Trophoblast cell (in vitro differentiated cells and primary cell): ENCODE measurements around the gene TESMIN.

Experiments
- DNase-seq, 2 donors: peaks; one replicate each; pipeline ENCODE4 v3.0.0-alpha.2; 2016
- H2AFZ ChIP-seq: 2 replicates; pipeline ENCODE4 v1.6.1; 2013; ENCODE audit warnings: low read length, moderate library complexity, mild to moderate bottlenecking; ENCODE audit not compliant: insufficient read depth, poor library complexity
- H2AK5ac ChIP-seq: 2 replicates; pipeline ENCODE4 v1.6.1; 2013; ENCODE audit warnings: mild to moderate bottlenecking, low read length
- H2BK120ac ChIP-seq: 2 replicates; pipeline ENCODE4 v1.6.1; 2013; ENCODE audit warnings: low read length, mild to moderate bottlenecking, moderate library complexity; ENCODE audit not compliant: insufficient read depth, poor library complexity
- H2BK12ac ChIP-seq: 2 replicates; pipeline ENCODE4 v1.6.1; 2013; ENCODE audit warnings: mild to moderate bottlenecking, low read length, moderate library complexity
- H2BK5ac ChIP-seq: 2 replicates; pipeline ENCODE4 v1.6.1; 2013; ENCODE audit warnings: low read length, low read depth, moderate library complexity, mild to moderate bottlenecking; ENCODE audit not compliant: poor library complexity
- H3K14ac ChIP-seq: 2 replicates; pipeline ENCODE4 v1.6.1; 2013; ENCODE audit warnings: mild to moderate bottlenecking, low read length
- H3K18ac ChIP-seq: 2 replicates; pipeline ENCODE4 v1.6.1; 2013; ENCODE audit warnings: mild to moderate bottlenecking, low read length
- H3K23ac ChIP-seq: 2 replicates; pipeline ENCODE4 v1.6.1; 2013; ENCODE audit warnings: low read length
- H3K27ac ChIP-seq: 2 replicates; pipeline ENCODE4 v1.5.1; 2013; ENCODE audit warnings: low read depth, mild to moderate bottlenecking, inconsistent platforms, low read length, moderate library complexity
- H3K27me3 ChIP-seq: 2 replicates; pipeline ENCODE4 v1.6.1; 2013; ENCODE audit warnings: inconsistent platforms, mild to moderate bottlenecking, low read length, moderate library complexity; ENCODE audit not compliant: insufficient read depth
- H3K36me3 ChIP-seq, 2 experiments: 1 replicate in 1 of 2; 2 replicates in 1 of 2; pipeline ENCODE4 v1.6.1; 2013; ENCODE audit warnings: low read length in 2 of 2, mild to moderate bottlenecking in 2 of 2, moderate library complexity in 1 of 2; ENCODE audit not compliant: insufficient read depth in 2 of 2, control insufficient read depth in 1 of 2
- H3K4ac ChIP-seq: 2 replicates; pipeline ENCODE4 v1.6.1; 2013; ENCODE audit warnings: low read depth, mild to moderate bottlenecking, low read length, moderate library complexity
- H3K4me1 ChIP-seq, 2 experiments: 1 replicate in 1 of 2; 2 replicates in 1 of 2; pipeline ENCODE4 v1.6.1; 2013; ENCODE audit warnings: low read length in 2 of 2, mild to moderate bottlenecking in 2 of 2, moderate library complexity in 1 of 2; ENCODE audit not compliant: insufficient read depth in 2 of 2, control insufficient read depth in 1 of 2
- H3K4me2 ChIP-seq: 2 replicates; pipeline ENCODE4 v1.6.1; 2013; ENCODE audit warnings: inconsistent platforms, mild to moderate bottlenecking, low read length, moderate library complexity
- H3K4me3 ChIP-seq: 2 replicates; pipeline ENCODE4 v1.5.1; 2013; ENCODE audit warnings: mild to moderate bottlenecking, low read depth, low read length, inconsistent platforms
- H3K79me1 ChIP-seq: one replicate; pipeline ENCODE4 v1.6.1; 2013; ENCODE audit warnings: low read length
- H3K79me2 ChIP-seq: 2 replicates; pipeline ENCODE4 v1.6.1; 2013; ENCODE audit warnings: low read length, mild to moderate bottlenecking; ENCODE audit not compliant: control insufficient read depth, insufficient read depth, poor library complexity
- H3K9ac ChIP-seq: 2 replicates; pipeline ENCODE4 v1.6.1; 2013; ENCODE audit warnings: mild to moderate bottlenecking, low read length
- H3K9me3 ChIP-seq: 2 replicates; pipeline ENCODE4 v1.6.1; 2013; ENCODE audit warnings: low read depth, mild to moderate bottlenecking, control low read depth, inconsistent platforms, low read length; ENCODE audit not compliant: insufficient read depth
- H4K12ac ChIP-seq: 2 replicates; pipeline ENCODE4 v1.6.1; 2013; ENCODE audit warnings: low read depth, mild to moderate bottlenecking, low read length, moderate library complexity
- H4K8ac ChIP-seq: 2 replicates; pipeline ENCODE4 v1.6.1; 2013; ENCODE audit warnings: low read depth, mild to moderate bottlenecking, low read length, moderate library complexity
- H4K91ac ChIP-seq: one replicate; pipeline ENCODE4 v1.6.1; 2013; ENCODE audit warnings: low read depth, mild to moderate bottlenecking, low read length, moderate library complexity
- WGBS: extraction: QIAGEN DNeasy Blood & Tissue Kit; methylation state at CpG from one replicate; pipeline ENCODE4 v1.1.7; 2013; ENCODE audit warnings: missing lambda C conversion rate; ENCODE audit not compliant: insufficient read length, insufficient coverage; ENCODE audit errors: extremely low coverage; 5-methylcytosine and 5-hydroxymethylcytosine counted together

Gene TESMIN

DNA sequence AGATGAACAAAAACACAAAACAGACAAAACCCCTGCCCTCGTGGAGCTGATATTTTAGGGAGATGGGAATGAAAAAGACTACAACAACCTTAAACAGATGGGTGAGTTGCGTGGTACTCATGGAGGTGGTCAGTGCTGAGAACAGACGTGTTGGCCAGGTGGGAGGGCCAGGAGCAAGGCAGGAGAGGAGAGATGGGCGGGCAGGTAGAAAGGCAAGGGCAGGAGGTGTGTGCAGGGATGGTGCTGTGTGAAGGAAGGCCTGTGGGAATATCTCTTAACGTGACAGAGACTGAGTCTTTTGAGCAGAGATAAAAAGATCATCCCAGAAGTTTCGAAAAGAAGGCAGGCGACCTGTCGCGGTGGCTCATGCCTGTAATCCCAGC, 59.9 kb downstream of the TESMIN start:
- H3K9me3 ChIP-seq = no peaks in the 10 kb centered on the region
- H3K4me3 ChIP-seq = no peak overlapping the region
- H3K27me3 ChIP-seq = no peaks in the 10 kb centered on the region
- no peak overlapping the region for H2BK120ac ChIP-seq
- H3K4ac ChIP-seq = no peak overlapping the region
- no peak overlapping the region for H4K8ac ChIP-seq
- H2BK5ac ChIP-seq = no peak overlapping the region
- no peak overlapping the region for H3K14ac ChIP-seq
- H3K4me1 ChIP-seq = no peaks in the 10 kb centered on the region
- DNase-seq = no peak
- no peak overlapping the region for H2AFZ ChIP-seq
- no peaks in the 10 kb centered on the region for H3K79me2 ChIP-seq
- H3K36me3 ChIP-seq = no peaks in the 10 kb centered on the region
- no peak overlapping the region for H3K4me2 ChIP-seq
- no peak overlapping the region for H2AK5ac ChIP-seq
- H3K9ac ChIP-seq = no peak overlapping the region
- no peak overlapping the region for H4K12ac ChIP-seq
- H2BK12ac ChIP-seq = no peak overlapping the region
- no peak overlapping the region for H3K27ac ChIP-seq
- no peak overlapping the region for H4K91ac ChIP-seq
- no peak overlapping the region for H3K18ac ChIP-seq
- WGBS = no CpG with 5 or more reads among the region's 9 CpGs
- H3K23ac ChIP-seq = no peak overlapping the region
- H3K79me1 ChIP-seq = no peaks in the 10 kb centered on the region

DNA sequence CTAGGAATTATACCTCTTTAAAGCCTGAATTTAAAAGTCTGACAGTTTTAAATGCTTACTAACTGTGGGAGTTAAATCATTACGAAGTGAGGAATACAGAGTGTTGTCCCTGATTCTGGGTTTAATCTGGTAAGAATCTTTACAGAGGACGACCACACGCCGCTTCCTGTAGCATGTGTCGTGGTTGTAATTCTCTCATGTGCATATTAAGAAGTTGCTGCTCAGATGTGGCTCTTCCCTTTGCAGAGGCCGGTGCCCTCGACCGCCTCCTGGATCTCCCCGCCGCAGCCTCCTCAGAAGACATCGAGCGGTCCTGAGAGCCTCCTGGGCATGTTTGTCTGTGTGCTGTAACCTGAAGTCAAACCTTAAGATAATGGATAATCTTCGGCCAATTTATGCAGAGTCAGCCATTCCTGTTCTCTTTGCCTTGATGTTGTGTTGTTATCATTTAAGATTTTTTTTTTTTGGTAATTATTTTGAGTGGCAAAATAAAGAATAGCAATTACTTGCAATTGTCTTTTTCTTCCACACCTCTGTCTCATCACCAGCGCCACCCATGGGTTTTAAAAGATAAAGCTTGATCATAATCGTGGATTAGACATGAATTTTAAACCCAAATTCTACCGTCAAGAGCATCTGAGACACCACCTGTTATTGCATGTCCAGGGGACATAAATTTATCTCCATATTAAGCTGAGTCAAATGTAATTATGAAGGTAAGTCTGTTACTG, 60.5 kb downstream of the TESMIN start:
- H4K91ac ChIP-seq = no peak overlapping the region
- no peak for DNase-seq

DNA sequence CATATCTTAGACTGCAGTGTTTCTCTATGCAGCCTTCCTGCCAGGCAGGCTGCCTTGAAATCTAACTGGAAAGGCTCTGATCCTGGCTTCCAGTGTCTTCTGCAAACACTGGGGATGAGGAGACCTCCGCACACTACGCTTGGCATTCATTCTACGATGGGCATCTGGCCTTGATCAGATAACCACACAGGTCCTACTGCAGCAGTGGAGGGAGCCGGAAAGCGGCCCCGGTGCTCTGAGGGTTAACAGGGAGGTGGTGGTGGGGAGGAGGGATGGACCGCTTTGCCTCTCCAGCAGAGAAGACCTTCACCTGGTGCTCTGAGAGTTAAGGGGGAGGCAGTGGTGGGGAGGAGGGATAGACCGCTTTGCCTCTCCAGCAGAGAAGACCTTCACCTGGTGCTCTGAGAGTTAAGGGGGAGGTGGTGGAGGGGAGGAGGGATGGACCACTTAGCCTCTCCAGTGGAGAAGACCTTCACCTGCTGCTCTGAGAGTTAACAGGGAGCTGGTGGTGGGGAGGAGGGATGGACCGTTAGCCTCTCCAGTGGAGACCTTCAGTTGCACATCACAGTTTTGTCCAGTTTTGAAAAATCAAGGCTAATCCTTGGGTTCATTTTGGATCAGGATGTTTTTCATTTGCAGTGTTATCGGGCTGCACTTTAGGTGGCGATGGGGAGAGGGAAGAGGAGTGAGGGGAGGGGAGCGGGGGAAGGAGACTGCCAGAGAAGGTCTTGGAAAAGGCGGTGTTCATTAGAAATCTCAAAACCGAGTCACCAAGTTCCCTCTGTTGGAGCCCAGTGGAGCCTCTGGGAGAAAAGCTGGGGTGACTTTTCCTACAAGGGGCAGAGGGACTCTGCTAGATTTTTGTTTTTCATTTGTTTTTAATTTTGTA, 61.3 kb downstream of the TESMIN start:
- no peak overlapping the region for H3K4me2 ChIP-seq

More for the DNA sequence above, 60.5 kb downstream of the TESMIN start:
- Histone ChIP-seq H2BK5ac (no peak overlapping the region), H3K14ac (no peak overlapping the region), H3K79me2 (no peaks in the 10 kb centered on the region), H3K9me3 (peaks cover 2% of the 10 kb centered on the region), H3K23ac (no peak overlapping the region), H3K36me3 (no peaks in the 10 kb centered on the region), H3K4me1 (no peaks in the 10 kb centered on the region), H2AK5ac (no peak overlapping the region), H3K79me1 (no peaks in the 10 kb centered on the region), H3K27ac (no peak overlapping the region), H2BK120ac (no peak overlapping the region), H4K8ac (no peak overlapping the region), H3K4me2 (no peak overlapping the region), H3K18ac (no peak overlapping the region), H3K27me3 (peaks cover 5% of the 10 kb centered on the region), H3K9ac (no peak overlapping the region), H3K4me3 (no peak overlapping the region), H3K4ac (no peak overlapping the region), H4K12ac (no peak overlapping the region), H2AFZ (no peak overlapping the region), H2BK12ac (no peak overlapping the region)
- WGBS = no CpG with 5 or more reads among the region's 16 CpGs

DNA sequence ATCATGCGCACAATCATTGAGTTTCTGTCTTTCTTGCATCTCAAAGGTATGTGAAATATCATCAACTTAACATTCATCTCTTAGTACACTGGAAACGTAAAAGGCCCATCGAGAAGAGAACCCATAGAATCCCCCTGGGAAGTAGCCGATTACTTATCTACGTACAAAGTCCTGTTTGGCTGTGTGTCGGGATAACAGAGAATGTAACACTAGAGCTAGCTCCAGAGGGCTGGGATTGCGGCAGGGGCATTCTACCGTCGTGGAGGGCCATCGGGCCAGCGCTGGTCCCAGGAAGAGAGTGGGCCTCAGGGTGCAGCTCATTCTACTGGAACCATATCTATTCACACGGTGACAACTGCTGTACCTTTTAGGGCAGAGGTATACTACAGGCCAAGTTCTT, 62.4 kb downstream of the TESMIN start:
- H4K12ac ChIP-seq = no peak overlapping the region
- no peak overlapping the region for H2AFZ ChIP-seq
- H3K14ac ChIP-seq = no peak overlapping the region
- H3K27ac ChIP-seq = no peak overlapping the region
- DNase-seq = no peak
- no peak overlapping the region for H2BK12ac ChIP-seq
- no peak overlapping the region for H3K9ac ChIP-seq
- peaks cover 2% of the 10 kb centered on the region for H3K9me3 ChIP-seq
- no peaks in the 10 kb centered on the region for H3K36me3 ChIP-seq
- no peaks in the 10 kb centered on the region for H3K79me2 ChIP-seq
- H3K4ac ChIP-seq = no peak overlapping the region
- H3K18ac ChIP-seq = no peak overlapping the region
- peaks cover 7 to 8% of the 10 kb centered on the region in 2 experiments for H3K4me1 ChIP-seq
- H2BK5ac ChIP-seq = no peak overlapping the region
- peaks cover 25% of the 10 kb centered on the region for H3K27me3 ChIP-seq
- H2BK120ac ChIP-seq = no peak overlapping the region
- H3K4me2 ChIP-seq = no peak overlapping the region
- H4K91ac ChIP-seq = no peak overlapping the region
- H2AK5ac ChIP-seq = no peak overlapping the region
- H4K8ac ChIP-seq = no peak overlapping the region
- WGBS = no CpG with 5 or more reads among the region's 12 CpGs
- H3K4me3 ChIP-seq = no peak overlapping the region
- no peak overlapping the region for H3K23ac ChIP-seq
- no peaks in the 10 kb centered on the region for H3K79me1 ChIP-seq

More for the DNA sequence above, 61.3 kb downstream of the TESMIN start:
- Histone ChIP-seq H3K9me3 (peaks cover 2% of the 10 kb centered on the region), H3K36me3 (no peaks in the 10 kb centered on the region), H3K79me1 (no peaks in the 10 kb centered on the region), H3K27ac (no peak overlapping the region), H3K9ac (no peak overlapping the region), H3K4ac (no peak overlapping the region), H2BK120ac (no peak overlapping the region), H4K91ac (no peak overlapping the region), H3K79me2 (no peaks in the 10 kb centered on the region), H2BK12ac (no peak overlapping the region), H2AK5ac (no peak overlapping the region), H3K18ac (no peak overlapping the region), H3K23ac (no peak overlapping the region), H2AFZ (no peak overlapping the region), H4K12ac (no peak overlapping the region), H3K4me3 (no peak overlapping the region), H3K4me1 (peaks cover 0 to 1% of the 10 kb centered on the region in 2 experiments), H4K8ac (no peak overlapping the region), H3K27me3 (peaks cover 14% of the 10 kb centered on the region), H2BK5ac (no peak overlapping the region), H3K14ac (no peak overlapping the region)
- DNase-seq = no peak
- WGBS = no CpG with 5 or more reads among the region's 14 CpGs
